HepG2 (cell line): Measurements from ENCODE around the gene OR51A7. TPM values are rescaled to one million over a fixed set of nuclear protein-coding genes. Genes with fewer than 3 reads are reported as not detected.

Experiments
- ATAC-seq: fragments of 200-7000 bp; cut with Tn5 transposase; 3 replicates; pipeline ENCODE4 v1.9.1; 2020; ENCODE audit warnings: mild to moderate bottlenecking, moderate library complexity
- BruUV-seq: library from RNA; stranded (reverse); fragments of 400-500 nt; replicated peaks from 2 replicates; lab custom pipeline; 2021; lab: Mats Ljungman, UMichigan
- CTCF ChIA-PET: fragments of 300-600 bp; formaldehyde crosslinking; extraction: SDS; loops from one replicate; lab custom pipeline; 2021; ENCODE audit warnings: low total read pairs, inconsistent platforms, low intra/inter-chr PET ratio; lab: Yijun Ruan, JAX
- POLR2A ChIA-PET: fragments of 350-600 bp; sonication (Branson Sonifier 250); formaldehyde crosslinking; loops from one replicate; lab custom pipeline; 2020; ENCODE audit warnings: antibody characterized with exemption, inconsistent platforms; lab: Yijun Ruan, JAX
- DNase-seq: peaks from one replicate; pipeline ENCODE4 v3.0.0-alpha.2; 2015; ENCODE audit warnings: low spot score
- FAIRE-seq: peaks from 3 replicates; lab custom pipeline; 2011; peaks lifted over from hg19 to GRCh38; lab: Jason Lieb, UNC
- H2AFZ ChIP-seq: one replicate; pipeline ENCODE4 v1.6.1; 2011; ENCODE audit warnings: low read length, inconsistent platforms
- H3K27ac ChIP-seq: fragments of 300-600 bp; 3 replicates; pipeline ENCODE4 v1.8.0; 2011; ENCODE audit warnings: mixed run types, mild to moderate bottlenecking, mixed read lengths, low read length, inconsistent platforms; ENCODE audit not compliant: insufficient read depth; ENCODE audit errors: extremely low read length
- H3K27me3 ChIP-seq, 2 experiments: fragments of 200-600 bp in 1 of 2; 2 replicates in 1 of 2; 3 replicates in 1 of 2; pipeline versions ENCODE4 v1.6.0 to v1.8.0; 2011; ENCODE audit warnings: low read length in 2 of 2, mild to moderate bottlenecking in 2 of 2, moderate library complexity in 2 of 2, inconsistent platforms in 1 of 2; ENCODE audit not compliant: insufficient read depth in 2 of 2, control insufficient read depth in 1 of 2
- H3K36me3 ChIP-seq, 2 experiments: fragments of 200-600 bp in 1 of 2; replicated peaks in 1 of 2; 2 replicates in 1 of 2; 3 replicates in 1 of 2; pipeline versions ENCODE4 v1.5.1 to v1.8.0; 2011; ENCODE audit warnings: low read length in 2 of 2, inconsistent platforms in 1 of 2; ENCODE audit not compliant: insufficient read depth in 2 of 2, control insufficient read depth in 1 of 2
- H3K4me1 ChIP-seq: 2 replicates; pipeline ENCODE4 v1.5.1; 2012; ENCODE audit warnings: low read length, inconsistent platforms; ENCODE audit not compliant: insufficient read depth
- H3K4me2 ChIP-seq: 2 replicates; pipeline ENCODE4 v1.6.0; 2011; ENCODE audit warnings: low read depth, low read length, inconsistent platforms
- H3K4me3 ChIP-seq, 3 experiments: fragments of 200-600 bp in 1 of 3; sonication (generic), shearing (Covaris generic) in 1 of 3; replicated peaks in 1 of 3; 2 replicates each; pipeline ENCODE4 v1.5.1; 2011 to 2016; ENCODE audit warnings: low read length in 3 of 3, inconsistent platforms in 2 of 3, low read depth in 2 of 3, mild to moderate bottlenecking in 2 of 3, control low read depth in 1 of 3, mixed read lengths in 1 of 3; ENCODE audit not compliant: insufficient read depth in 1 of 3
- H3K79me2 ChIP-seq: one replicate; pipeline ENCODE4 v1.6.1; 2011; ENCODE audit warnings: low read length, inconsistent platforms; ENCODE audit not compliant: insufficient read depth
- H3K9ac ChIP-seq: 2 replicates; pipeline ENCODE4 v1.6.0; 2011; ENCODE audit warnings: mild to moderate bottlenecking, low read depth, low read length, inconsistent platforms; ENCODE audit not compliant: insufficient read depth
- H3K9me3 ChIP-seq: 2 replicates; pipeline ENCODE4 v1.5.1; 2012; ENCODE audit warnings: mild to moderate bottlenecking, low read length
- H4K20me1 ChIP-seq: 2 replicates; pipeline ENCODE4 v1.6.0; 2011; ENCODE audit warnings: inconsistent platforms, mild to moderate bottlenecking, low read length, moderate library complexity; ENCODE audit not compliant: insufficient read depth
- HDAC1 ChIP-seq: sonication (generic); formaldehyde crosslinking; IDR thresholded peaks from 2 replicates; pipeline ENCODE4 v1.5.1; 2020; ENCODE audit warnings: mild to moderate bottlenecking, missing genetic modification reagents
- IKZF1 ChIP-seq: fragments of 450-650 bp; IDR thresholded peaks from 2 replicates; pipeline ENCODE4 v1.7.1; 2016
- KLF15 ChIP-seq: sonication (generic); formaldehyde crosslinking; IDR thresholded peaks from 2 replicates; pipeline ENCODE4 v1.8.1; 2023; ENCODE audit warnings: borderline replicate concordance, mild to moderate bottlenecking, inconsistent platforms, missing genetic modification reagents, mixed read lengths
- KLF9 ChIP-seq: IDR thresholded peaks from 2 replicates; pipeline ENCODE4 v1.6.1; 2016; ENCODE audit warnings: low read depth
- PHB2 ChIP-seq: fragments of 450-650 bp; IDR thresholded peaks from 2 replicates; pipeline ENCODE4 v1.6.1; 2018; ENCODE audit not compliant: partially characterized antibody
- RFX3 ChIP-seq: IDR thresholded peaks from 2 replicates; pipeline ENCODE4 v1.6.1; 2016; ENCODE audit warnings: missing biosample characterization, missing genetic modification reagents
- SNAPC5 ChIP-seq: sonication (generic); formaldehyde crosslinking; IDR thresholded peaks from 2 replicates; pipeline ENCODE4 v1.8.1; 2023; ENCODE audit warnings: mild to moderate bottlenecking, missing genetic modification reagents, borderline replicate concordance
- SP1 ChIP-seq, 2 experiments: fragments of 450-650 bp in 1 of 2; sonication (generic) in 1 of 2; formaldehyde crosslinking in 1 of 2; IDR thresholded peaks; 2 replicates each; pipeline versions ENCODE4 v1.4.0 to v1.6.1; 2016 to 2020; ENCODE audit warnings: missing genetic modification reagents in 1 of 2
- TEAD3 ChIP-seq: optimal IDR thresholded peaks from 2 replicates; pipeline ENCODE3; 2016; ENCODE audit warnings: borderline replicate concordance
- ZBTB7A ChIP-seq: sonication (generic); formaldehyde crosslinking; IDR thresholded peaks from 2 replicates; pipeline ENCODE4 v1.8.0; 2022; ENCODE audit warnings: mild to moderate bottlenecking, missing genetic modification reagents
- ZNF644 ChIP-seq: IDR thresholded peaks from 2 replicates; pipeline ENCODE4 v1.6.1; 2016; ENCODE audit warnings: low read depth
- ZNF674 ChIP-seq: sonication (generic); formaldehyde crosslinking; IDR thresholded peaks from 2 replicates; pipeline ENCODE4 v1.5.0; 2020; ENCODE audit warnings: low read depth, mild to moderate bottlenecking, missing genetic modification reagents
- ZNF780A ChIP-seq: sonication (generic); formaldehyde crosslinking; IDR thresholded peaks from 2 replicates; pipeline ENCODE4 v1.8.0; 2022; ENCODE audit warnings: mild to moderate bottlenecking, missing genetic modification reagents, moderate library complexity
- ZNF841 ChIP-seq: sonication (generic); formaldehyde crosslinking; IDR thresholded peaks from 2 replicates; pipeline ENCODE4 v1.8.1; 2023; ENCODE audit warnings: missing genetic modification reagents, borderline replicate concordance
- WGBS: methylation state at CpG from one replicate; pipeline ENCODE4 v1.1.6; 2017; ENCODE audit warnings: low lambda C conversion rate; 5-methylcytosine and 5-hydroxymethylcytosine counted together
- in situ Hi-C: cut with HindIII; loops from 2 replicates; pipeline ENCODE4 v1.10.0; 2017; ENCODE audit warnings: low pct_unique_long_range_greater_than_20kb; ENCODE audit not compliant: extremely low pct_ligation_motif_present
- intact Hi-C: fragments of 100-400 bp; cut with micrococcal nuclease; formaldehyde crosslinking; loops from one replicate; pipeline ENCODE4 v1.10.0; 2022; ENCODE audit not compliant: unreplicated experiment
- polyA plus RNA-seq, 8 experiments: library from polyadenylated mRNA; depleted of rRNA in 3 of 8; stranded (reverse) in 7 of 8; unstranded in 1 of 8; fragments of >200 nt; fragmentation: Illumina TruSeq in 4 of 8; extraction: Trizol in 4 of 8; gene quantifications; 2 replicates each; pipeline versions ENCODE4 v1.2.1 to v1.2.3, GENCODE V29; 2011 to 2016; ENCODE audit warnings: low read depth in 4 of 8, missing spikeins in 1 of 8, mixed read lengths in 1 of 8; ENCODE audit not compliant: insufficient read depth in 1 of 8
- total RNA-seq, 5 experiments: library from RNA; depleted of rRNA; stranded (reverse); fragments of >200 nt; fragmentation: Illumina TruSeq; extraction: Trizol; gene quantifications; 2 replicates each; pipeline ENCODE4 v1.2.3, GENCODE V29; 2016; ENCODE audit warnings: low read depth in 1 of 5
- TF ChIP-seq, protein P1 (sequence below): sonication (generic); formaldehyde crosslinking; IDR thresholded peaks from 2 replicates; pipeline ENCODE4 v1.4.0; 2020; ENCODE audit warnings: mild to moderate bottlenecking, low read depth, missing genetic modification reagents

OR51A7 gene
- total and polyA plus RNA-seq, 2 of the 13 experiments (the other 11 are each of a cell fraction or from before 2014, with no cell fraction given), result not detected

GRCh38 chr11:4881860-4882500, 21.6 kb upstream of the OR51A7 start, which contains the start of gene OR51T1:
OR51T1 (plus strand) TSS chr11:4881900; CDS start chr11:4881900, 0 bp downstream.
- in situ Hi-C loops (no loop called here), intact Hi-C loops (no loop called here)
- no peak within 1 kb of the TSS for H2AFZ ChIP-seq
- H3K27me3 ChIP-seq, result peaks cover 0 to 3% of the 10 kb centered on the region in 2 experiments; a peak in 1 of 5 replicates
- FAIRE-seq (no peak), DNase-seq (no peak), ATAC-seq (no peak)
- TF ChIP-seq ZNF644 (CRISPR knock-in tag) (no peak), ZNF674 (CRISPR knock-in tag) (no peak), ZNF780A (CRISPR knock-in tag) (no peak), SP1 (IDR thresholded peaks at IDR 0.05) (no peak), SP1 (CRISPR knock-in tag; IDR thresholded peaks at IDR 0.05) (no peak), HDAC1 (no peak), PHB2 (no peak), SNAPC5 (CRISPR knock-in tag) (no peak), TEAD3 (no peak), RFX3 (CRISPR knock-in tag) (no peak), KLF9 (CRISPR knock-in tag) (no peak), ZBTB7A (CRISPR knock-in tag) (no peak), KLF15 (CRISPR knock-in tag) (no peak), ZNF841 (no peak), IKZF1 (no peak)
- TF ChIP-seq, protein P1, sequence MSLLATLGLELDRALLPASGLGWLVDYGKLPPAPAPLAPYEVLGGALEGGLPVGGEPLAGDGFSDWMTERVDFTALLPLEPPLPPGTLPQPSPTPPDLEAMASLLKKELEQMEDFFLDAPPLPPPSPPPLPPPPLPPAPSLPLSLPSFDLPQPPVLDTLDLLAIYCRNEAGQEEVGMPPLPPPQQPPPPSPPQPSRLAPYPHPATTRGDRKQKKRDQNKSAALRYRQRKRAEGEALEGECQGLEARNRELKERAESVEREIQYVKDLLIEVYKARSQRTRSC (CRISPR knock-in tag), result no peak
- H3K9ac ChIP-seq, result no peak within 1 kb of the TSS
- no peak within 1 kb of the TSS for H3K27ac ChIP-seq
- CTCF ChIA-PET, result no interaction called here
- no peaks in the 10 kb centered on the region for H3K79me2 ChIP-seq
- WGBS, result 15% methylated on average over 8 of the region's 8 CpGs
- H3K4me3 ChIP-seq, result no peak within 1 kb of the TSS
- H3K36me3 ChIP-seq, result no peaks in the 10 kb centered on the region
- H3K9me3 ChIP-seq, result no peaks in the 10 kb centered on the region
- no TSS peak for BruUV-seq
- no peak within 1 kb of the TSS for H3K4me2 ChIP-seq
- H4K20me1 ChIP-seq, result no peaks in the 10 kb centered on the region
- no peaks in the 10 kb centered on the region for H3K4me1 ChIP-seq
- POLR2A ChIA-PET, result no interaction called here
